ENCODE results near the gene RASSF5.

DNA sequence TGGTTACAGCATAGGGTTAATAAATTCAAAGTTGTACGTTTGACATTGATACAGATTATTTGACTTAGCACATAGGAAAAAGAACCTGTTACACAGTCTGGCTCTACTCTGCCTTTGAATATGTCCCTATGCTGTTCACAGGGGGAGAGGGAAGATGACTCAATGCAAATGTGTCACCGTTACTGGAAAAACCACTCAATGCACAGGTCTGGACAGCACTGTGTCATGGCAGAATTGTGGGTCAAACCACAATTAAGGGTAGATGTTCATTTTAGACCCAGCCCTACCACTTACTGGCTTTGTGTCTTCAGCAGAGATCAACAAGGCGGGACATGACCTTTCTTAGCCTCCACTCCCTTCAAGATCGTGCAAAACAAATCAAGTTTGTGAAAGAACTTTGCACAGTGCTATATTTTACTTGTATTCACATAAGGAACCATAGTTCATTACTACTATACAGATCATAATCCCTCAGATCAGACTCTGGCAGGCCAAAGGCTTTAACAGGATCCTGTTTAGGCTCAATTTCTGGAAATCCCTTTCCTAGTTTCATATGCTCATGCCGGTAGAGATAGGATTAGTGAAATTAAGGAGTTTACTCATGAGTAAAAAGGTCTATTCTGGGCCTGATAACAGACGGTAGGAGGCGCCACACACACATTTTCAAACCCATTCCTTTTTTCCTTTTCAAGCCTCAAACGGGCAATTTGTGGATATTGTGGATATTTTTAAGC is 82.9 kb downstream of the RASSF5 start:
- TF ChIP-seq POLR2A (IDR thresholded peaks at IDR 0.05) (no peak), POLR2AphosphoS5 (IDR thresholded peaks at IDR 0.05) (no peak)
- TF ChIP-seq, protein P1, sequence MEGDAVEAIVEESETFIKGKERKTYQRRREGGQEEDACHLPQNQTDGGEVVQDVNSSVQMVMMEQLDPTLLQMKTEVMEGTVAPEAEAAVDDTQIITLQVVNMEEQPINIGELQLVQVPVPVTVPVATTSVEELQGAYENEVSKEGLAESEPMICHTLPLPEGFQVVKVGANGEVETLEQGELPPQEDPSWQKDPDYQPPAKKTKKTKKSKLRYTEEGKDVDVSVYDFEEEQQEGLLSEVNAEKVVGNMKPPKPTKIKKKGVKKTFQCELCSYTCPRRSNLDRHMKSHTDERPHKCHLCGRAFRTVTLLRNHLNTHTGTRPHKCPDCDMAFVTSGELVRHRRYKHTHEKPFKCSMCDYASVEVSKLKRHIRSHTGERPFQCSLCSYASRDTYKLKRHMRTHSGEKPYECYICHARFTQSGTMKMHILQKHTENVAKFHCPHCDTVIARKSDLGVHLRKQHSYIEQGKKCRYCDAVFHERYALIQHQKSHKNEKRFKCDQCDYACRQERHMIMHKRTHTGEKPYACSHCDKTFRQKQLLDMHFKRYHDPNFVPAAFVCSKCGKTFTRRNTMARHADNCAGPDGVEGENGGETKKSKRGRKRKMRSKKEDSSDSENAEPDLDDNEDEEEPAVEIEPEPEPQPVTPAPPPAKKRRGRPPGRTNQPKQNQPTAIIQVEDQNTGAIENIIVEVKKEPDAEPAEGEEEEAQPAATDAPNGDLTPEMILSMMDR (IDR thresholded peaks at IDR 0.05), result no peak
